GM19452 (cell line): ENCODE measurements around the gene TPM2.

Source experiments
- ATAC-seq: cut with Tn5 transposase; IDR thresholded peaks from one replicate; pipeline ENCODE4 v1.9.1; 2021; ENCODE audit not compliant: unreplicated experiment

The TPM2 gene

GRCh38 chr9:35689542-35690293, at the start of gene TPM2:
Gene TPM2, minus strand, starts transcription at chr9:35689925. Its CDS starts 108 bp downstream, at chr9:35689817.
- no peak for ATAC-seq

- no peak for ATAC-seq
Observed at GRCh38 chr9:35738924-35739323, 49.2 kb upstream of the TPM2 start.

- ATAC-seq: no peak
Observed at GRCh38 chr9:35738186-35738585, 48.5 kb upstream of the TPM2 start.

GRCh38 chr9:35737143-35737542, 47.4 kb upstream of the TPM2 start:
- ATAC-seq: no peak

GRCh38 chr9:35736201-35736633, 46.5 kb upstream of the TPM2 start:
- no peak for ATAC-seq

DNA sequence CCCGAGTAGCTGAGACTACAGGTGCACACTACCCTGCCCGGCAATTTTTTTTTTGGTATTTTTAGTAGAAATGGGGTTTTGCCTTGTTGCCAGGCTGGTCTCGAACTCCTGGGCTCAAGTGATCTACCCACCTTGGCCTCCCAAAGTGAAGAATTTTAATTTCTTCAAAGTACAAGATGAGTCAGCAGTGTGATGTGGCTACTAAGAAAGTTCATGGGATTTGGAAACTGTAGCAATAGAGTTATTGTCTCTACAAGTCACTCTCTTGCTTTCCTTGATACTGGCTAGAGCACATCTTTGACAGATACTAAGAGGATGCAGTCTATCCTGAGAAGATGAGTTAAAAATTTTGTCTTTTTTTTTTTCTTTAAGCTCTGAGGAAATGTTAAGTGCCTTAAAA, 44.4 kb upstream of the TPM2 start:
- ATAC-seq: no peak

- ATAC-seq: peak; percentile 1
Observed at GRCh38 chr9:35732800-35733541, 43.2 kb upstream of the TPM2 start.

DNA sequence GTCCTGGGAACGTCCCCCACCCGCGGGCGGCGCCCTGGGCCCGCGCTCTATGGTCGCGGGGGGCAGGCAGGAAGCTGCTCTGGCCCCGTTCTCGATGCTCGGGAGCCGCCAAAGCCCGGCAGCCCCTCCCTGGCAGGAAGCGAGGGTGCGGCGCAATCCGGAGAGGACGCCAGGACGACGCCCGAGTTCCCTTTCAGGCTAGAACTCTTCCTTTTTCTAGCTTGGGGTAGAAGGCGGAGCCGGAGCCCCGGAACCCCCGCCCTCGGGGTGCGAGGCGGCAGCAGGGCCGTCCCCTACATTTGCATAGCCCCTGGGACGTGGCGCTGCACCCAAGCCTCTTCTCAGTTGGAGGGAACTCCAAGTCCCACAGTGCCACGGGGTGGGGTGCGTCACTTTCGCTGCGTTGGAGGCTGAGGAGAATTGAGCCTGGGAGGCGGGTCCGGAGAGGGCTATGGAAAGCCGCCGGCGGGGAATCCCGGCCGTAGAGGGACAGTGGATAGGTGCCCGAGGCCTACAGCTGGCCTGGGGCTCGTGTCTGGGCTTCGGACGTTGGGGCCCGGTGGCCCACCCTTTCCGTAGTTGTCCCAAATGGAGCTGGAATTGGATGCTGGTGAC, 42.6 kb upstream of the TPM2 start, which contains the start of the genes CREB3 and TLN1:
CREB3 (plus strand) TSS at position 482 of the 615 bp plus-strand sequence; CDS start at position 589, 107 bp downstream.
TLN1 (minus strand) TSS at position 11 of the 615 bp plus-strand sequence. CDS start 6,501 bp downstream, outside the sequence.
- ATAC-seq: peak; percentile 77

- ATAC-seq: peak; percentile 0
Observed at GRCh38 chr9:35731415-35732184, 41.9 kb upstream of the TPM2 start.

- no peak for ATAC-seq
Observed at GRCh38 chr9:35730486-35730854, 40.7 kb upstream of the TPM2 start.

DNA sequence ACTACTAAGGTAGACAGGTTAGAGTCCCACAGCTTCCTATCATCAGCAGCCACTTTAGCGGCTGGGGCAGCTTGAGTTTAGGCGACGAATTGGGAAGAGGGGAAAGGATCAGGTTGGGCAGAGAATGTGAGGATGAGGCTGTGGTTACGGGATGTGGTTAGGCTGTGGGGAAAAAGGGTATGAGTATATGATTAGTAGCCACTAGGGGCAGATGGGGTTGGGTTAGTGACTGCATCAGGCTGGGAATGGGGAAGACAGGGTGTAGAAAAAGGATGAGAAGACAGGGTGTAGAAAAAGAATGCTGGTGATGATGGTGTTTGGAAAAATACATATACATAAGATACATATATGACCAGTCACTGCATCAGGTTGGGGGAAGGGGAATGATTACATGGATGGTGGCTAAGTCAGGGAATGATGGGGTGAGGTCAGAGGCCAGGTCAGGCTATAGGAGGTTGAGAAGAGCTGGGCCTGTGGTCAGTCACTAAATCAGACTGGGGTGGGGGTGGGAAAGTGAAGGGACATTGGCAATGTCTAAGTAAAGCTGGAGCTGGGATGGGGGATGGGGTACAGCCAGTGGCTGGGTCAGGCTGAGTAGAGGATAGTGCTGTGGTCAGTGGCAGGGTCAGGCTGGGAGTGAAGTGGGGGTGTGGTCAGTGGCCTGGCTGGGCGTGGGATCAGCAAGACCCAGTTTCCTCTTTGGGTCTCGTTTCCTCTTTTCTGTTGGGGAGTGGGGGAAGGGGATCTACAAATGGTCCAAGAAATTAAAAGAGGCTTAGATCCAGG, 40.2 kb upstream of the TPM2 start:
- no peak for ATAC-seq

- no peak for ATAC-seq
Observed at GRCh38 chr9:35729101-35729500, 39.4 kb upstream of the TPM2 start.

DNA sequence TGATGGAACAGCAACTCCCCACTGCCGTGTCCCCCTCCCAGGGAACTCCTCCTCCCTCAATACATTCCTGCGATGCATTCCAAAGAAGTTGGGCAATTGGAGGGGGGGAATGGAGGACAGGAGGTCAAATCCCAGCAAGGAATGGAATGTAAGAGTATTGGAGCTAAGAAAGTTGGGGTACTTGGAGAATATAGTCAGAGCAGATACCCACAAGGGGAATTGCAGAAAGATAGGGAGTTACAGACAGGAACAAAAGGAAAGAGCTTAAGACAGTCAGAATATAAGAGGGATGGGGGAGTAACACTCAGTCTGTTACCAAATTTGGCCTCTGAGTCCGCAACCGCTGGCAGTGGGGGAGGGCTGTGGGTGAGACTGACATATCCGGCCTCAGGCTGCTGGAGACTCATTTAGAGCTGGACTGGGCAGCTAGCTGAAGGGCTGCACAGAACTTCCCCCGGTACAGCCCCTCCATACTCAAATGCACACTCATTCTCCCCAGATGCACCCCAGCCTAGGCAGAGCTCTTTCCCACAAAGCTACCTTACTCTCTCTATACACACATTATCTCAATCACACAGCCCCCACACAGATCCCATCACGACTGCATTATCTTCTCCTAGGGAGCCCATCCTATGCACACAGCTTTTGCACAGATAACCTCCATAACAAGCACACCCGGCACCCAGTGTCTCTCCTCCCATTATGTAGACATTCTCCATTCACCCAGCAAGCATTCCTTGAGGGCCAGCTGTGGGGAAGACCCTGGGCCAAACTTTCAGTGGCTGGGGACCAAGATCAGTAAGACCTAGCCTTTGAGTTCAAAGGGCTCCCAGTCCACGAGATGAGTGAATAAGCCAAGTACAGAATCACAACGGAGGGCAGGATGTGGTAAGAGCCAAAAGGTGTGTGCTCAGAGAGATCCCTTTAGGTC, 38.6 kb upstream of the TPM2 start:
- no peak for ATAC-seq

GRCh38 chr9:35727676-35728040, 37.9 kb upstream of the TPM2 start:
- ATAC-seq: no peak

DNA sequence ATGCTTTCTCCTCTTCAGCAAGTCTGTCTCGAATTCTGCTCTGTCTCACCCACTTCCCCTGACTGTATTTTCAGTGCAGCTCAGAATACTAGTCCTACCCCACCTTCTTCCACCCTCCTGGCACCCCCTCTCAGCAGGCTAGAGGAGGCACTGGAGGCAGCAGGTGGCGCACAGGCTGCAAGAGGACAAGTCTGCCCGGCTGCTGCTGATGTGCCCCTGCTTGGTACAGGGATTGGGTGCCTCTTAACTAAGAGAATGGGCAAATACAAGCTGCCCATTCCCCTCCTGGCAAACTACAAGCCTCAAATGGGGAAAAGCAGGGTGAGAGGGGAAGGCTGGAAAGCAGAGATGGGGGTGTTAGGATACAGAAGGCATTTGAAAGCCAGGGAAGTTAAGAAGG, 37.2 kb upstream of the TPM2 start:
- ATAC-seq: no peak

DNA sequence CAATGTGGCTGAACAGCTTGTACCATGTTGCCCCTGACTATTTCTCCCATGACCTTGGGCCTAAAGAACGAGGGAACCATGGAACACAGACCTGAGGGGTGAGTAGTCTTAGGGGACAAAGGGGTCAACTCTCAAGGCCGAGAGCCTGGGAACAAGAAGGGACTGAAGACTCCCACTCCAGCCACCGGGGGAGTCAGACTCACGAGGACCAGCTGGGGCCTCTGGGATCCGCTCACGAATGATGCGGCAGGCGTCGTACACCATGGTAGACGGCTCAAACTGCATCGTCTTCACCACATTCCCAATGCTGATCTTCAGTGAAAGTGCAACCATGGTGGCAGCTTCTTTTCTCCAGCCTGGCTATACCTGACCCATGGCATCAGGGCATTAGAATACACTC, 35.6 kb upstream of the TPM2 start:
- no peak for ATAC-seq

DNA sequence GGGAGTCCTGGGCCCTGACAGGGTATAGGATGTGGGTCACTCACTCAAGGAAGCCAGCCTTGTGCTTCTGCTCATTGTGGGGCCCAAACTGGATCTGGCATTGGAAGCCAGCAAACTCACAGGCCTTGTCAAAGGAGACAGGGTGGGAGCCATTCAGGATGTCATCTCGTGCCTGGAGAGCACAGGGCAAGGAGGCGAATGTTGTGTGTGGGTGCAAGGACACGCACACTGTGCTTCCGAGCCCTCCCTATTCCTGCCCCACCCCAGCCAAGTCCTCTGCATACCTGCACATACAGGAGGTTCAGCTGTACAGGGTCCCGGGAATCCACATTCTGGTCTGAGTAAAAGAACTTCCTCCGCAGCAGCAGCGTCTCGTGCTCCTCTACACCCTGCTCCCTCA, 34.2 kb upstream of the TPM2 start:
- ATAC-seq: no peak

DNA sequence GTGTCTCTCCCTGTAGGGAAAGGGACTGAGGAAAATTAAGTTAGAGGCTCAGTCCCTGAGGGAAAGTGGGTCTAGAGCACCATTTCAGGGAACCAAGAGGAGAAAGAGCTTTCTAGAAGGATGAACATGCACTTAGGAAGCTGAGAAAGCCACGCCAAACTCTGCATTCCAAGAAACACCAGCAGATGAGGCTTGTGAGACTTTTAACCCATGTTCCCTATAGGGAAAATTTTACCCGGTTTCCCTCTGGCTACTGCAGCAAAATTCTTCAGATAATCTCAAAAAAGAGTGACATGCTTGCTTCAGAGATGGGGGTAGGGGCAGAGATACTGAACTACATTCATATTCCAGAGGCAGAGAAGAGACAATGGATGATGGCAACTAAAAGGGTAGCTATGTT, 33.7 kb upstream of the TPM2 start:
- no peak for ATAC-seq

DNA sequence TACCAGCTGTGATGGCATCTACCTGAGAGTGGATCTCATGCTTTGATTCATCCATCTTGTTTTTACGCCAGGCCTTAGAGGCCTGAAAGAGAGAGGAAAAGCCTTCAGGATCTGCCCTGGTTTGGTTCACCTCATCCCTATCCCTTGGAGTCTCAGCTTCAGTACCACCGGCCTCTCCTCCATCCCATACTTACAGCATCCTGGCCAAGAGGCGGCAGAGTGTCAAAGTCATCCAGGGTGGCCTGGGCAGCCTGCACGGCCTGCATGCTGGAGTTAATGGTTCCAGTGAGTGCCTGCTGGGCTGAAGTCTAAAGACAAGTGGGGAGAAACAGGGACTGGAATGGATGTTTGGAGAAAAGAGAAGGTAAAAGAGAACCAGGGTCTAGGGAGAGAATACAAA, 29.8 kb upstream of the TPM2 start:
- ATAC-seq: no peak
